Colon (tissue), 2 donors: ENCODE results near the gene EMILIN1.

ENCODE experiments used
- FAIRE-seq: peaks from 2 replicates; lab custom pipeline; 2012; peaks lifted over from hg19 to GRCh38; lab: Jason Lieb, UNC
- donor health status: control.
- donor health status: control.

The EMILIN1 gene

DNA sequence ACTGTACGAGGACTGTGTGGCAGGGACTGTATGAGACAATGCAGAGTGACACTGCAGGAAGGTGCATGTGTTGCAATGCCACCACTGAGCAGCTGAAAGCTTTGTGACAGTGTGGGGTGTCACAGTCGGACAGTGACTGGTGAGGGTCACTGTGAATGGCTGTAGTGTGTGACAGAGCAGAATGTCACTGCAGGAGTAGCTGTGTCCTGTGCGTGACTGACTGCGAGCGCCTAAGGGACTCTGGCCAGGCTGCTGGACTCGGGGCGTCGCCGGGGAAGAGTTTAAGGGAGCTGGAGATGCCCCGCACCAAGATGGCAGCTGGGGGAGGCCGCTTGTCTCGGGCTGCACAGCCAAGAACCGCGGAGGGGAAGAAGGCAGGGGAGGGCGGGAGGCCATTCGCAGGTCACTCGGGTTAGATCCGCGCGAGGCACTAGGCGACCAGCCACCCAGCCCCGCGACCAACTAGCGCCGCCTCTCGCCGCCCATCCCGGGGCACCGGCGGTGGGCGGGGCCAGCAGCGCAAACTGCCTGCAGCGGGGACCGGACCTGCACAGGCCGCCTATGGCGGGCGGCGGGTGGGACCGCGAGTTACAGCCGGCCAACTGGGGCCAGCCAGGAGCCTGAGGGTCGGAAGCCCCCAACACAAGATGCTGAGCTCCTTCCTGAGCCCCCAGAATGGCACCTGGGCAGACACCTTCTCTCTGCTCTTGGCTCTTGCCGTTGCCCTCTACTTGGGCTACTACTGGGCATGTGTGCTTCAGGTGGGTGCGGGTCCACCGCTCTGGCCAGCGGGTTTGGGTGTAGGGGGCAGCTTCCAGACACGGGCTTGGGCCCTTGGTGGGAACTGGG is 45.1 kb downstream of the EMILIN1 start, which contains the start of gene ABHD1:
Gene ABHD1, plus strand, starts transcription at position 514 of the 849 bp plus-strand sequence. Its CDS starts 134 bp downstream, at position 648.
- no peak for FAIRE-seq

- no peak for FAIRE-seq
Measured at GRCh38 chr2:27125104-27125503, 46.7 kb downstream of the EMILIN1 start.

DNA sequence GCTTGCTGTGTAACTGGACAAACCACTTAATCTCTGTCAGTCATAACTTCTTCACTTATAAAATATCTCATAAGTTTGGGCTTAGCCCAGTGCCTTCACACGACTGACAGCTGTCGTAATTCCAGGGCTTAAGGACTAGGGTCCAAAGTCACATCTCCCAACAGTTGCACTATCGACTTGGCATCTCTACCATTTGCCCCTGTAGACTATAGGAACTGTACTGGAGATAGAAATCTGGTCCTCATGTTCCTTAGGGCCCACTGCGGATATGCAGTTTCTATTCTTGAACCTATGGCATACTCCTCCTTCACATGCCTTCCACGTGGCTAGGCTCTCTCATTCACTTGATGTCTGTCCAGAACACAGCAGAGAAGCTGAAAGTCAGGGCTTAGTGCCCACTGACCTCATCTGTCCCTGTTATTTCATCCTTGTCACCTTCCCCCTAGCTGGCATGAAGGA is 47.9 kb downstream of the EMILIN1 start:
- FAIRE-seq: no peak

DNA sequence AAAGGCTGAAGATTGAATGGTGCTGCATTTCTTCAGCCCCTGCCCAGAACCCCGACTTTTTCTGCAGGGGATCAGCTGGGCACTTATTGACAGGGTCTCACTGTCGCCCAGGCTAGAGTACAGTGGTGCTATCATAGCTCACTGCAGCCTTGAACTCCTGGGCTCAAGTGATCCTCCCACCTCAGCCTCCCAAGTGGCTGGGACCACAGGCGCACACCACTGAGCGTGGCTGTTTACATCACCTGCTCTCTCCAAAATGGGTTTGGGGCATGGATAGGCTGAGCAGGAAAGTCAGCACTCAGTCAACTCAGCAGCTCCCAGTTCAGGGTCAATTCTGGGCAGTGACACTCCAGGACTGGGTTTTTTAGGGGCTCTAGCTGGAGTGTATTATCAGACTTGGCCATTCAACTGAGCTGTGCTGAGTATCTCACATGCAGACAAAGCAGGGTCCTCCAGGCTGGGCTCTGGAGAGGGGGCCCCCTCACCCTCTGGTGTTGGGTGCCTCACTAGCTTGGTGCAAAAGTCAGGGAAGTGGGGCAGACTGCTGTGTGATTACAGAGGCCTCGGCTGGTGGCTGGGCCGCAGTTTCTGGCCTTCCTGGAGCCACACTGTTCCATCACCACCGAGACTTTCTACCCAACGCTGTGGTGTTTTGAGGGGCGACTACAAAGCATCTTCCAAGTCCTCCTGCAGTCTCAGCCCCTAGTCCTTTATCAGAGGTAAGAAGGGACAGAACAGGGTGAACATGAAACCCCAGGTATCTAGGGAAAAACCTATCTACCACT is 49.7 kb downstream of the EMILIN1 start:
- no peak for FAIRE-seq

DNA sequence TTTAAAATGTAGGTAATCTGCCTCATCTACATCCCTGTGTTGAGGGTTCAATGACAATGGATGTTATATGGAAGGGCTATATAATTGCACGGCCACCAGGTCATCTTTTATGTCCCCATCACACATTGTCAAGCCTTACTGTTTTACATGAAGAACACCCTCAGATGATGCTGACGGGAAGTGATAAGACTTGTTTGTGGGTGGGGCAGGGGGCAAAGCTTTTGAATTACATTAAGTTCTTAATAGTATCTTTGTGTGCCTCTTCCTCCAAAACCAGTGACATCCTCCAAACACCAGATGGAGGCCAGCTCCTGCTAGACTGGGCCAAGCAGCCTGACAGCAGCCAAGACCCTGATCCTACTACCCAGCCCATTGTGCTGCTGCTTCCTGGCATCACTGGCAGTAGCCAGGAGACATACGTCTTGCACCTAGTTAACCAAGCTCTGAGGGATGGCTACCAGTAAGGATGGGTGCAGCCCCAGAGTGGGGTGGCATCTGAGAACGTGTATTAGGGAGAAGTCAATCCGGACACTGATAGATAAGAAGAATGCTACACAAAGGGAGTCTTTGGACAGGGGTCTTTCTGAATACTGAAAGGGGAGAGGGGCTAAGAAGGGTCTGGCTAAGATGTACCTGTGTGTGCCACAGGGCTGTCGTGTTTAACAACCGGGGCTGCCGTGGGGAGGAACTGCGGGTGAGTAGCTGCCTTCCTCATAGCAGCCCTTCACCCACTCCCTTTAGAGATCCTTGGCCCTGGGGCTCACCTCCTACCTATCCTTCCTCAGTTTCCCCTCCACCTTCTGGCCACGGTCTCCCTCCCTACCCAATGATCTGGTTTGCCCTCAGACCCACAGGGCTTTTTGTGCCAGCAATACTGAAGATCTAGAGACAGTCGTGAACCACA is 50.5 kb downstream of the EMILIN1 start:
- no peak for FAIRE-seq

GRCh38 chr2:27130396-27130795 is 52.0 kb downstream of the EMILIN1 start:
- FAIRE-seq: no peak

DNA sequence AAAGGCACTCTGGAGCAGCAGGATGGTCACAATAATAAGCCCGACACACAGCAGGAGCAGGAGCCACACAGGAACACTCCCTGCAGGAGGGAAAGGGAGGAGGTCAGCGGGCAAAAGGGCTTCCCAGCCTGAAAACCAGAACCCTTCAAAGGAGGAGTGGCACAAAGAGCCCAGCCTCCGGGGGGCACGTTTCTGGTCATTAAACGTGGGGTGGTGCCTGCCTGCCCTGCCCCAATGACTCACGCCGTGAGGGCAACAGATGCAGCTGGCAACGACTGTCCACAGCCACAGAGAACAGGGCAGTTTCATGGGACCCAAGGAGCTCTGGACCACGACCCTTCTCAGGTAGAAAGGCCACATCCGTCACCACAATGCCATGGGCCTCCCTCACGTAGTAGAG is 53.0 kb downstream of the EMILIN1 start:
- no peak for FAIRE-seq

- no peak for FAIRE-seq
Measured at GRCh38 chr2:27133195-27133875, 54.9 kb downstream of the EMILIN1 start.

GRCh38 chr2:27133905-27134780 is 55.7 kb downstream of the EMILIN1 start, which contains the start of gene PREB:
Gene PREB (minus strand): TSS chr2:27134636. CDS start chr2:27134421, 215 bp downstream.
- no peak for FAIRE-seq

GRCh38 chr2:27134781-27135477 is 56.5 kb downstream of the EMILIN1 start:
- FAIRE-seq: no peak

DNA sequence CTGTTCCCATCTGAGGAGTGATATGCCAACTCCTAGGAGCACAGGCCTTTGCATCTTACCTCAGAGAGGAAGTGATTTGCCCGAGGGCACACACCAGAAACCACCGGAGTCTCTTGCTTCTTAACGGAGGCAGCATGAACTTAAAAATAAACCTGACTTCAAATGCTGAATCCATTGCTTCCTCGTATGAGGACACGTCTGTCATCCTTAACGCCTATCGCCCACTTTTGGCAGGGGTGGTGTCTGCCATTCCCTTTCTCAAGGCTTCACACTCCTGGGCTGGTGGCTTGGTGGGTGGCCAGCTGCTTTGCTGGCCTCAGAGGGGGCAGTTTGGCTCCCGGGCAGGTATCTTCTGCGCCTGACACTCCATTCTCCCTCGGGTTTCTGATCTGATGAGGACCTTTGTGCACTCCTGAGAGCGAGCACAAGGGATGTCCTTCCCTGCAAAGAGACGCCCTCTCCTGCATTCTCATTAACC is 57.1 kb downstream of the EMILIN1 start:
- FAIRE-seq: no peak
